GM21529 (cell line): ENCODE results near the gene ACSS2.
"Not testable (repeated sequence)": the region's sequence is repeated elsewhere in the genome, so short reads cannot be mapped to it uniquely, and the experiment has no call there.

Experiments used
- ATAC-seq: cut with Tn5 transposase; IDR thresholded peaks from one replicate; pipeline ENCODE4 v1.9.1; 2021; ENCODE audit not compliant: unreplicated experiment

The ACSS2 gene

GRCh38 chr20:34873583-34874093 lies 2.8 kb upstream of the ACSS2 start:
- ATAC-seq = no peak

GRCh38 chr20:34874094-34874654 lies 2.2 kb upstream of the ACSS2 start:
- no peak for ATAC-seq

GRCh38 chr20:34875642-34876405 lies 588 bp upstream of the ACSS2 start:
- peak; percentile 71 for ATAC-seq

- ATAC-seq = no peak
Observed at GRCh38 chr20:34880215-34880850, 3.9 kb downstream of the ACSS2 start.

GRCh38 chr20:34880971-34881370 lies 4.6 kb downstream of the ACSS2 start:
- not testable (repeated sequence) for ATAC-seq

GRCh38 chr20:34881689-34882088 lies 5.3 kb downstream of the ACSS2 start:
- ATAC-seq = no peak

- no peak for ATAC-seq
Observed at GRCh38 chr20:34883087-34883688, 6.8 kb downstream of the ACSS2 start.

GRCh38 chr20:34883809-34884208 lies 7.4 kb downstream of the ACSS2 start:
- ATAC-seq = no peak

GRCh38 chr20:34884260-34884659 lies 7.8 kb downstream of the ACSS2 start:
- ATAC-seq = no peak

- ATAC-seq = no peak
Observed at GRCh38 chr20:34886122-34886521, 9.7 kb downstream of the ACSS2 start.

GRCh38 chr20:34887023-34887422 lies 10.6 kb downstream of the ACSS2 start:
- no peak for ATAC-seq

GRCh38 chr20:34888468-34888867 lies 12.1 kb downstream of the ACSS2 start:
- no peak for ATAC-seq

GRCh38 chr20:34891166-34892062 lies 15.0 kb downstream of the ACSS2 start:
- ATAC-seq = no peak

- ATAC-seq = no peak
Observed at GRCh38 chr20:34892671-34893070, 16.3 kb downstream of the ACSS2 start.

- no peak for ATAC-seq
Observed at GRCh38 chr20:34894723-34895122, 18.3 kb downstream of the ACSS2 start.

GRCh38 chr20:34895465-34895864 lies 19.1 kb downstream of the ACSS2 start:
- no peak for ATAC-seq

- no peak for ATAC-seq
Observed at GRCh38 chr20:34896086-34896621, 19.7 kb downstream of the ACSS2 start.

- not testable (repeated sequence) for ATAC-seq
Observed at GRCh38 chr20:34898129-34898528, 21.7 kb downstream of the ACSS2 start.

- ATAC-seq = not testable (repeated sequence)
Observed at GRCh38 chr20:34898731-34899130, 22.3 kb downstream of the ACSS2 start.

- ATAC-seq = no peak
Observed at GRCh38 chr20:34904202-34904621, 27.8 kb downstream of the ACSS2 start.
